NCI-H2227 treated with DMSO at 0.1 percent for 48 hours (cell line): Measurements from ENCODE around the gene GPD1L.

Source experiments
- DNase-seq: peaks from one replicate; lab custom pipeline; 2025; lab: John Stamatoyannopoulos, UW

The GPD1L gene

DNA sequence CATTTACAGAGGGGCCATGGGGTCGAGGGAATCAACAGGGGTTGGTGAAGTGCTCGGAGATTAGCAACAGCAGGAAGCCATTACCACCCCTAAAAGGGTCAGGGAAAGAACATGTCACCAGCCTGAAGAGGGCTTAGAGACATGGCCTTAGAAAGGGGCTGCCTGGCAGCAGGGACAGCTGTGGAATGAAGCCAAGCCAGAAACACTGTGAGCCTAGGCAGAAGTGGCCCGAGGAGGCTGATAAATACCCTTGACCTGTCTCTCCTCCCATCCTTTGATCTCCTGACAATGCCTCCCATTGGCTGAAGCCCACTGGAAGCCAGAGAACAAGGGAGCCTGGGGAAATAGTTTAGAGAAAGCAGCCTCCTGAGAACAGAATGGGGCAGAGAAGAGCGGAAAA is 31.4 kb downstream of the GPD1L start:
- DNase-seq, result peak; percentile 46

DNA sequence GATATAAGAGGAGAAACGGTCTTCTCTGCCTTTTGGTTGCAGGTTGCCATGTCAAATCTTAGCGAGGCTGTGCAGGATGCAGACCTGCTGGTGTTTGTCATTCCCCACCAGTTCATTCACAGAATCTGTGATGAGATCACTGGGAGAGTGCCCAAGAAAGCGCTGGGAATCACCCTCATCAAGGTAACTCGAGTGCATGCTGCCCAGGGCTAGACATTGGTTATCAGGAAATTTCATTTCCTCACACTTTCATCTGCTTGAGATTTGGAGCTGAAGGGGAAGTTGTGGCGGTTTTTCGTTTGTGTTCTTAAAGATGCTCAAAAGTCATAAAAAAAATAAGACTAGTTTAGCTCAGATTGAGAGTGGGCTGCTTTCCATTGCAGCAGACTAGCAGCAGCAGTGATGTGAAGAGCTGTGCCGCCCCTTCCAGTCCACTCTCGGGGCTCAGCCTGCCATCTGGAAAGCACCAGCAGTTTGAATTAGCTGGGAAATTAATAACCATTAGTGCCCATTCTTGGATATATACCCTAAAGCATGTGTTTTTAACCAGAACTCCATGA is 32.2 kb downstream of the GPD1L start:
- DNase-seq, result no peak

DNA sequence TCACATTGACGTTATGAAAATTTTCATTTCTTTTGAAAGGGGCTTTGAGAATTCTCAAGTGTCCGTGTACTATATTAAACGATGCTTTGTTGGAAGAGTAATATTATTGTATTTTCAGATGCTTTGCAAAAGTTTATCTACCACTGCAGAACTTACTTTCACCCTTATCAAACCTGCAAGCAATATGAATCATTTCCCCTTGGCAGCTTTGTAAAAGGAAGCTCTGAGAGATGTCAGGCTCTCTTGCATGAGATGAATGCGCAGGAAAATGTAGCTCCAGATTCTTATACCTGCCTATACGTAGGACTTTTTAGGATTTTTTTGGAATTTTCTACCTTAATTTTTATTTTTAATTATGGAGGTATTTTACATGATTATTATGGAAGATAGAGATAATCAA is 34.5 kb downstream of the GPD1L start:
- no peak for DNase-seq

DNA sequence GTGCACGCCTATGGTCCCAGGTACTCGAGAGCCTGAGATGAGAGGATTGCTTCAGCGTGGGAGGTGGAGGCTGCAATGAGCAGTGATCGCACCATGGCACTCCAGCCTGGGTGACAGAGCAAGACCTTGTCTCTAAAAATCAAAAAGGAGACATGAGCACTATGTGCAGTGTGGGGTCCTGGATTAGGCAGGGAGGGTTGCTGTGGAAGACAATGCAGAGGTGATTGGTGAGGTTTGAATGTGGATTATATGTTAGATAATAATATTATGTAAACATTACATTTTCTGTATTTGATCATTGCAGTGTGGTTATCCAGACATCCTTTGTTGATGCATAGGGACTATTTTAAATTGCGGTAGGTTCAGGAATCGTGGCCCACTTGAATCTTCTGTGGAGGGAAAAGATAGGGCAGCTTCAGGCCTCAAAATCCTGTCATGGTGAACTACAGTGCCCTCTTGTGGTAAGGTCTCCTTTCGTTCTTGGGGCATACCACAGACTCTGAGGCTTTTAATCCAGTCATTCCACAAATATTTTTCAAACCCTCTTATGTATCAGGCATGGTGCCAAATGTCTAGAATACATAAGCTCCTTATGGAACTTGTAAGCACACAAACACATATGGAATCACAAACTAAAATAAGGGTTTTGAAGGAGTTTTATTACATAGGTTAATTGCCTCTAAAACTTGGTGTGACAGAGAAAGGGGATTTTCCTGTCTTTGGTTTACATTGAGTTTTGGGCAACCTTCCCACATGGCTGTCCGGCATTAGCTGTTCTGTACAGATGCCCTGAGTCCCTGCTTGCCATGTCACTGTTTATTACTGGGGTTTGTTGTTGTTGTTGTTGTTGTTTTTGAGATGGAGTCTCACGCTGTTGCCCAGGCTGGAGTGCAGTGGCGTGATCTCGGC is 37.7 kb downstream of the GPD1L start:
- peak; percentile 49 for DNase-seq

DNA sequence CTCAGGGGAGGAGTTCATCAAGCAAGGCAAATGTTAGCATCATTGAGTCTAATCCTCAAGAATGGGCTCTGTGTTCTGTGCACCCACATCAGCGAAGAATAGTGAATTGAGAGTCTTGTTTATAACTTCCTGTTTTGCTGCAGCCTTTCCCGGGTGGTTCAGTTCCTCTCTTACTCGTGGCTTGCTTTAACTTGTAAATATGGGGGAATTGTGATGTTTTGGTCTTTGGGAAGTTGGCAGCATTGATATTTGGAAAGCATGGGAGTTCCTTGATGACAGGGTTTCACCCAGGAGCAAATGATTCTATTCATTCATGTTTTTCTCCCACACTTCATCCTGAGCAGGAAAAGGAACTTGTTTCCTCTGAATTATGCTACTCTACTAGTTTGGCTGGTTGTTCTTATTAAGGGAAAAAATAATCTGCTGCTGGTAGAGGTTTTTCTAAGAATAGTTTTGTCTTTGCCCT is 40.4 kb downstream of the GPD1L start:
- no peak for DNase-seq

DNA sequence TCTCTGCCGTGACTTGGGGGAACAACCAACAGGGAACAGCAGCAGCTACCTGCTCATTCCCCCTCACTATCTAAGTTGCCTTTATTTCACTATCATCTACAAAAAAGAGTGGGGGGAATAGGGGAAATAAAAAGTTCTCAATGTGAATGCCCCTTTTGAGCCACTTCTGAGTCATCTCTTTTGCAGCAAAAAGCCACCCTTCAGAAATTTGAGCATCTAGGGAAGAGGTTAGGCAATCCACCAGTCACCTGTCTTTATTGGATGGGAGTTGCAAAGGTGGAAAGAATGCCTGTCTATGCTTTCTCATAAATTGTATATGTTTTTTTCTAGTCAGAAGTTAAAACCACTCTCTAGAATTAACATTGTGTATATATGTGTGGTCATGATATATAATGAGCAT is 41.1 kb downstream of the GPD1L start:
- DNase-seq, result no peak

DNA sequence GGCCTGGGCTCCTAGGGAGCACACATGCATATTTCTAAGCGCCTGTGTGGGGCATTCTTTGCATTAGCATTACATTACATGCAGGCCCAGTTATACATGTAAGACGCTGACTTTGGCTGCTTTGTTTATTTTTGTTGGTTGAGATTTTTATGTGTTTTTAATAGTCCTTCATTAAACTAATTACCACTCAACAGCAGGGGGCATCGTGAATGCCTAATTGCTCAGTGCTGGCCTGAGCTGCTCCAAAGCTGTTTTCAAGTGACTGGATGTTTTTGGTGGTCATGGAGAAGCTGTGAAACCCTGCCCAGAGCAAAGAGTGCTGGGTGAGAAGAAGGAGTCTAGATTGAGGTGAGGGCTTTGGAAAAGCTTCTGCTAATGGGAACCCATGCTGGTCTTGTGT is 41.5 kb downstream of the GPD1L start:
- DNase-seq, result no peak

DNA sequence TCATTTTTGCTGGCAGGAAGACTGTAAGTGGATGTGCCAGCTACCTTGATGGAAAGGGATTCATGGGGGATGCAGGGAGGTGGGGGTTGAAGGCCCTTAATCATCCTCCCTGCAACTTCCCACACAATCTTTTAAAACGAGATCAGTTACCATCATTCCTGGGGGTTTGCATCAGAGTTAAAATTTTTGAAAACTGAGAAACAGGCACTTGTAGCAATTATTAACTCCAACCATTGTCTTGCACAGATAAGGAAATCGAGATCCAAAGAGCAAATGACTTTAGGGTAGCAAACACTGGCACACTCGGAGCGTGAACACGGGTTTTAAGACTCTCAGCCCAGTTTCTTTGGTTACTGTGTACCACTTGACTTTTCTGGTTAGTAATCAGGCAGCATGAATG is 41.9 kb downstream of the GPD1L start:
- no peak for DNase-seq

DNA sequence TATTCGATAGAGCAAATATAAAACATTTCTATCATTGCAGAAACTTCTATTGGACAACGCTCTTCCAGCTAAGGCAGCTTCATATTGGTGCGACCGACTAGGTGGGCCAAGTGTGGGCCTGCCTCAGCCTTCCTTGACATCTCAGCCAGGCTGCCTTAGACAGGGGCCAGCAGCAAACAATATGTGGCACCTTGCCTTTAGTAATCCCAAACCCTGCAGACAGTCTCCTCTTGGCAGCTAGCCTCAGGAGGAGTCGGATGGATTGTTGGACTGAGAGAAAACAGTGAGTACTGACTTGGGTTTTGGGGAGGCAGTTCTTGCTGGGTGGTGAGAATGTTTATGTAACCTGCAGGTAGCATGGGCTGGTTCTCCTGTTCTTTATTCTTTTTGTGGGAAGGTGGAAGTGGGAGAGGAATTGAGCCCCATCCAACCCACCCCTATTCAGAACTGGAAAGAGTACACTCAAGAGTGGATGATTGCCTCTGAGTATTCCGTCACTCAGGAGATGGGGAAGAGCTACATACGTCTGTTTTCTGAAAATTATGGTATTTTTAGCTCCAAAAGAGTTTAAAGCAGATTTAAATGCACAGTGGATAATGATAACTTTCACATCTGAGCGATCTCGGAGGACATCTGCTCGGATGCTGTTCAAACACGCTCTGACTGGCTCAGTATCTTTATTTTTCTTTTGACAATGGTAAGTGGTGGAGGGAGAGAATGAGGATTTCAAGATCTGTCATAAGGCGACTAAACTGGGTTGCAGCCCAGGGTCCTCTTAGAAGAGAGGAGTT is 47.2 kb downstream of the GPD1L start:
- peak; percentile 15 for DNase-seq

DNA sequence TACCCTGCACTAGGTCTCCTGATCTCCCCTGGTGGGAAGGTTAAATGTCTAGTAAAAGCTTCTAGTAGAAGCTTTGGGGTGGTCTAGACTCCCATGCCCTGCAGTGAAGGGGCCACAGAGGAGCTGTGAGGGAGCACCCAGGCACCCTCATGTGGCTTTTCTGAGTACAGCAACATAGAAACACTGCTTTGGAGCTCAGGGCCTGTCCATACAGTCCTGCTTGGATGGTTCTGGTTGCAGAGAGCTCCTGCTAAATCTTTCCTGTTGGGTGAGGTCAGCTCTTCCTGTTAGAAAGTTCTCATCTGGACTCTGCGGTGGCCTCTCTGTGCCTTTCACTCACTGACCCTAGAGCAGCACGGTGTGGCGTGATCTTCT is 47.8 kb downstream of the GPD1L start:
- no peak for DNase-seq

DNA sequence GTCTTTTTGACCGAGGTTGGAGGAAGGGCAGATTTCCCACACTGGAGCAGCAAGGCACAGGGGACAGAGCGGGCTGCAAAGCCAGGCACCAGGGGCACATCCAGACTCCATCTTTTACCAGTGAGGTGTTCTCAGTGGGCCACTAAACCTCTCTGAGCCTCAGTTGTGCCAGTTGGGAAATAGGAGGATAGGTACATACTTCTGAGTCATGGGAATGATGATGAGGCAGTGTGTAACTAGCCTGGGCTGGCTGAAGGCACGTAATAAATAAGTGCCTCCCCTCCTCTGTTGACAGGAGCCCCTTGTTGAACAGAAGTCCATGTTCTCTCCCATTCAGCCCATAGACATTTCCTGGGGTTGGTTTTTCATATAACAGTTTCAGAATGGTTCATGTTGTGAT is 48.7 kb downstream of the GPD1L start:
- DNase-seq, result no peak

DNA sequence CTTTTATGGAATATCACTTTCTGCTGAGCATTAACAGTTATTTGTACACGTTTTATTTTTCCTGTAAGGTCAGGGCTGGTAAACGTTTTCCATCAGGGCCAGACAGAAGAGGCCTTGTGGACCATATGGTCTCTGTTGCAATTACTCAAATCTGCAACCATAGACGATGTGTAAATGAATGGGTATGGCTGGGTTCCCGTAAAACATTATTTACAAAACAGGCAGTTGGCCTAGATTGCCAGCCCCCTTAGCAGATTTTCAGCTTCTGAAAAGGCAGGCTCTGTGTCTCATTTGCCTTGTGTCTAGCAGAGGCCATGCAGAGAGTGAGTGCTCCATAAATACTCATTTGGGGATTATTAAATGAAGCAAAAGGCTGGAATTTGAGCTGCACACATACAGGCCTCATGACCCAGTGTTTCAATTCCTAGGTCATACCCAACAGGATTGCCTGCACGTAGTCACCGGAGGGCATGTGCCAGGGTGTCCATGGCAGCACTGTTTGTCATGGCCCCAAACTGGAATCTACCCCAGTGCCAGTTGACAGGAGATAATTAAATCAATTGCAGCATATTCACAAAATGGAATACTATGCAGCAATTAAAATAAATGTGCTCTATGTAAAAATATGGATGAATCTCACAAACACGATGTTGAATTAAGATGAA is 51.3 kb downstream of the GPD1L start:
- no peak for DNase-seq

DNA sequence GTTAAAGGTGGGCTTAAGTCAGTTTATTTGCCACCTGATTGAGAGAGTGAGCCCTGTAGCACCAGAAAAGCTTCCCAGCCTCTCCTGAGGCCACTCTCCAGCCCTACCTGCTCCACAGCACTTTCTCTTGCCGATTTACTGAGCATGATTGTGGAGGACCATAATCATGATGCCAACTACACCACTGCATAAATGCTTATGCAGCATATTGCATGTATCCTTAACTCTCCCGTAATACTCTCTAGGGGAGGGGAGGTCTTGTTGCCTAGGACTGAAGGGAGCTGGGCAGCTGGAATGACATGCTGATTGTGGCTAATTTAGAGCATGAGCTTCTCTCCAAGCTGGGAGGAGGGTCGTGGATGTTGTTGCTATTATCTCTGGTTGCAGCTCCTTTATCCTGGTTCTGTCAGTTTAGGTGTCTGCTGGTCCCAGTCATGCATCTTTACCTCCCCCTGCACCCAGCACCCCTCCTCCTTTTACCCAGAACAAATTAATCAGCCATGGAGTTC is 54.3 kb downstream of the GPD1L start:
- DNase-seq, result no peak

DNA sequence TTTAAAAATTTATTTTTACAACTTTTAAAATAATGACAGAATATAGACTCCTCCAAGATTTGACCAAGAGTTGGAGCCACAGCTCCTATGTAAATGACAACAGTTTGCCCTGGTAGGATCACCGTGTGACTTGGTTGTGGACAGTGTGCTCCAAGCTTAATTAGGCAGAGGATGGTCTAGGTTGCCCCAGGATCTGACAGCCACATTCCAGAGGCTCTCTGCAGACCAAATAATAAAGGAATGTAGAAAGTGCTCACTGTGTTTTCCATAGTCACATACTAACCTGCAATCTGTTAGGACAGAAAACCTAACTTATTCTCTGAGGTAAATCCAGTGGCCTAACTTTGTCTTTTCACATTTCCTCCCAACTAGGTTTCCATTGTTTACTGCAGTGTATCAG is 59.0 kb downstream of the GPD1L start:
- DNase-seq, result no peak

DNA sequence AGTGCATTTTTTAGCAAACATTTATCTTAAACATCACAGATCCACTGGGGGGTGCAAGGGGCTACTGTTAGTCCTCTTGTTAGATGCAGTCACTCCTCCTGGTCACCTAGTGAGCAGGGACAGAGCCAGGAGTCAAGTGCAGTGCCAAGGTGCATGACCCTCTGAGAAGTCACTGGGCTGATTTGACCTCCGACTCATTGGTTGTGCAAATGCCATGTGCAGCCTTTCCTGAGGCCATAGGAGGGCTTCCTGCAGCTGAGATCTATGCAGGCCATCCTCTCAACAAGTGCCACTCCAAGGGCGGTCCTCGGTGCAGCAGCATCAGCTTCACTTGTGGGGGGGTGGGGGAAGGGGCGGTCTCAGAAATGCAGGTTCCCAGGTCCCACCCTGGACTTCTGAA is 60.2 kb downstream of the GPD1L start:
- DNase-seq, result no peak

DNA sequence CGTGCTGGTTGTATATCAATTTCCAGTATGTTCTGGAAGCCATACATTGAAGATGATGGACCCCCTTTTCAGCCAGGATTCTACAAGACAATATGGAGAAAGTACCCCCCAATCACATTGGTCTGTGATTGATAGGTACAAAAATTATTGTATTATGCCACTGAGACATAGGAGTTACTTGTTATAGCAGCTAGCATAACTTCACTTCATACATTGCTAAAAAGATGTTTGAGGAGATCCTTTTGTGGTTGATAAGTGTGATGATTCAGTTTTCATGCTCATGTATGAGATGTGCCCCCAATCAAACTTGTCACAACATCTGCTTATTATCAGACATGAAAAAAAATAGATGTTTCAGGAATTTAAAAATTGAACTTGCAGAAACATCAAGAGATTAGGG is 66.0 kb downstream of the GPD1L start:
- DNase-seq, result no peak

DNA sequence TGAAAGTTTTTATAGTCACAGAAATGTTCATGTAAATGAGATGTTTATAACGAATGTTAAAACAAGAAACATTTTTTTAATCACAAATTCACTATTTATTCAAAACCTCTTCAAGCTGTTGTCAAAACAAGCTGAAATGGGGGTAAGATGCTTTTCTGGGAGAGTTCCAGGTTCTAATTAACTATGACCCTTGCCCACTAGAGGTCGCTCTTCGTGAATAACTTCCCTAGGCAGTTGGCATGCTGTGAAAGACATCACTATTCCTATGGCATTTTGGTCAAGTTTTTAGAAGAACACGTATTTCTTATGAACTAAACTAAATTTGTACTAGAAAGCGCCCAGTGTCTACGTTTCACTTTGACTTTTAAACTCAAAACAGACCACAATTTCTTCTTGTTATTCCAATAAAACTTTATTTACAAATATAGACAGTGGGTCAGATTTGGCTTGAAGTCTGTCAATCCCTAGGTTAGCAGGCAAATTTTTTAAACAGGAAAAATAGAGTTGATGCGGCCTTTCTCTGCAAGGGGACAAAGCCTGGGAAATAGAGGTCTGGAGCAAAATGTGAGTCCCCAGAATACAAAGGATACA is 69.3 kb downstream of the GPD1L start:
- DNase-seq, result peak; percentile 19

DNA sequence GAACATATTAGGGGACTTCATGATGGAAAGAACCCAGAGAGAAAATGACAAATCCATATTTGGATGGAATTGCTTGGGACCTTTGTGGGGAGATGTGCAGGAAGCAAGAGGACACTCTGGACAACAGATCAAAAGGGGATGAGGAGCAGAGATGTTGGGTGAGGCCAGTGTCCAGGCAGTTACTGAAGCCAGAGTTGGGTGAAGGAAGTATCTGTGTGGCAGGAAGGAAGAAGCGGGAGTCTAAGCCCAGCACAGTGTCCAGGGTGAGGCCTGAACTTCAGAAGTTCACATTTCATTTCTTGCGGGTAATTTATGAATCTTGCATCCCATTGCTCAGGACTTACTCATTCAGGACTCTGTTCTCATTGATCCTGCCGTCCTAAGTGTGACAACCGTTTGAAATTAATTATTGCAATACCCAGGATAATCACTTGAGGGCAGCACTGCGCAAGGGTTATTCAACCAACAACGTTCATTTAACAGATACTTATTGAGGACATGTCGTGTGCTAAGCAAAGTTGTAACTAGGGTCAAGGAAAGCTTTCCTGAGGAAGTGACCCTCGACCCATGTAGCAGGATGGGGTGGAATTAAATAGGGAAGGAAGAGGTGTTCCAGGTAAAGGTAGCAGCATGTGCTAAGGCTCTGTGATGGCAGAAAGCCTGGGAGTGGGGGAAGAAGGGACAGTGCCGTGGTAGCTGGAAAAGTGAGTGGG is 70.7 kb downstream of the GPD1L start:
- no peak for DNase-seq

DNA sequence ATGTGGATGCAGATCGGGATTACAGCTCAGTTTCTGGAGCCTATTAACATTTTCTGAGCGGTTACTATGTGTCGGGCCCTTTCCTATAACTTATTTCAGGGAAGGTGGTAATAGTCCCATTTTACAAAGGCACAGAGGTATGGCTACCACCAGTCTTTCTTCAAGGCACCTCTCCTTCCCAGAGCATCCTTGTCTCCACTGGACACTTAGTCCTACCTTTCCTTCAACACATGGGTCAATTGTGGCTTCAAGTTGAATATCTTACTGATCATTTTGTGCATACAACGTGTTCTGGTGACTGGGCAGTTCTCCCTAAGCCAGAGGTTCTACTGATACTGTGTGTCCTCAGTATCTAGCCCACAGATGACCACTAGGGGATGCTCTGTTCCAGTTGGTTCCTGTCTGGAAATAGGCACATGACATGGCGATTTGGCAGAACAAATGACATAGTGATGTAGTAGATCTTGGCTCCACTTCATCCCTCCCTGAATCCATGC is 71.3 kb downstream of the GPD1L start:
- peak; percentile 52 for DNase-seq

DNA sequence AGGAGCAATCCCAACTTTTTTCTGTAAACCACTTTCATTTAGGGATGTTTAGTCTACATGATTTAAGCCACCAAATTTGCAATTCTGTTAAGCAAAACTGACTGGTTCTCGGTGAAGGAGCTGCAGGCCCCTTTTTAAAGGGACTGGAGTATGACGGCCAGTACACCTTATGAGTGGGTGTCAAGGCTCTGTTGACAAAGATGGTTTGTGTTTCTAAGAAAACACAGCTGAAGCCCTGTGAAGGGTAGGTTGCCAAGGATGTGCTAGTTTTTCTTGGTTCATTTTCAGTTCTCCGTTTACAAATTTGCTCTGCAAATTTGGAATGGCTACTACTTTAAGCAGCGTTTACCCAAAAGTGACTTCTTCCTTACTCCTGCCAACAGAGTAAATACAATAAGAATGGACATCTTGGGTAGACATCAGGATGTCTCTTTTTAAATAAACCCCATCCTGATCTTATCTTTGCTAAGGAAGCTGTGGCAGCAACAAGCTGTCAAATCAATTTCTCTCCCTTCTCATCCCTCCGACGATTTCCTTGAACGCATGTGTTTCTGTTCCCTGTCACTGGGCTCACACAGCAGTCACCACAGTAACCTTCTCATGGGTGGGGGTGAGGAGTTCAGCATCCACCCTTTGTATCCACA is 73.8 kb downstream of the GPD1L start:
- no peak for DNase-seq
